Hepatocyte (in vitro differentiated cells): ENCODE results near the gene MYH6. TPM values are rescaled to one million over a fixed set of nuclear protein-coding genes. Genes with fewer than 3 reads are reported as not detected.
"Not testable (repeated sequence)": the region's sequence is repeated elsewhere in the genome, so short reads cannot be mapped to it uniquely, and the experiment has no call there.

Experiments
- DNase-seq: peaks from one replicate; pipeline ENCODE4 v3.0.0-alpha.2; 2016; ENCODE audit warnings: low spot score
- H2AFZ ChIP-seq: fragments of 200-600 bp; sonication (generic); 2 replicates; pipeline ENCODE4 v1.6.0; 2016; ENCODE audit warnings: antibody characterized with exemption, mild to moderate bottlenecking
- H3K27ac ChIP-seq: fragments of 200-600 bp; sonication (generic); 2 replicates; pipeline ENCODE4 v1.5.1; 2016; ENCODE audit warnings: mild to moderate bottlenecking
- H3K27me3 ChIP-seq: fragments of 200-600 bp; sonication (generic); 2 replicates; pipeline ENCODE4 v1.6.1; 2016
- H3K36me3 ChIP-seq: fragments of 200-600 bp; sonication (generic); replicated peaks from 2 replicates; pipeline ENCODE4 v1.5.1; 2016; ENCODE audit warnings: low read depth; ENCODE audit not compliant: insufficient read depth
- H3K4me1 ChIP-seq: fragments of 200-600 bp; sonication (generic); 2 replicates; pipeline ENCODE4 v1.5.1; 2016; ENCODE audit warnings: mild to moderate bottlenecking, moderate library complexity; ENCODE audit not compliant: insufficient read depth
- H3K4me2 ChIP-seq: fragments of 200-600 bp; sonication (generic); 2 replicates; pipeline ENCODE4 v1.6.0; 2016
- H3K4me3 ChIP-seq: fragments of 200-600 bp; sonication (generic); 2 replicates; pipeline ENCODE4 v1.5.1; 2016; ENCODE audit warnings: mild to moderate bottlenecking
- H3K79me2 ChIP-seq: fragments of 200-600 bp; sonication (generic); 2 replicates; pipeline ENCODE4 v1.6.0; 2017; ENCODE audit warnings: mild to moderate bottlenecking
- H3K9me2 ChIP-seq: fragments of 200-600 bp; sonication (generic); replicated peaks from 2 replicates; pipeline ENCODE4 v1.6.0; 2017; ENCODE audit warnings: mild to moderate bottlenecking; ENCODE audit not compliant: insufficient read depth
- H3K9me3 ChIP-seq: fragments of 200-600 bp; sonication (generic); 2 replicates; pipeline ENCODE4 v1.5.1; 2016; ENCODE audit warnings: low read depth, mild to moderate bottlenecking
- H4K20me1 ChIP-seq: fragments of 200-600 bp; sonication (generic); 2 replicates; pipeline ENCODE4 v1.6.0; 2016; ENCODE audit warnings: mild to moderate bottlenecking; ENCODE audit not compliant: insufficient read depth, poor library complexity, severe bottlenecking
- EZH2 ChIP-seq: fragments of 200-600 bp; sonication (generic); IDR thresholded peaks from 2 replicates; pipeline ENCODE4 v1.6.1; 2016; ENCODE audit warnings: antibody characterized with exemption, mild to moderate bottlenecking, borderline replicate concordance
- EZH2phosphoT487 ChIP-seq: fragments of 200-600 bp; sonication (generic); IDR thresholded peaks from one replicate; pipeline ENCODE4 v1.6.1; 2018; ENCODE audit warnings: antibody characterized with exemption, mild to moderate bottlenecking, low read depth, moderate library complexity; ENCODE audit not compliant: unreplicated experiment, severe bottlenecking
- WGBS: methylation state at CpG from one replicate; pipeline ENCODE4 v1.1.6; 2016; ENCODE audit warnings: low lambda C conversion rate; ENCODE audit errors: missing lambda C conversion rate; 5-methylcytosine and 5-hydroxymethylcytosine counted together
- polyA plus RNA-seq: library from polyadenylated mRNA; unstranded; fragments of >200 nt; fragmentation: Nextera tagmentation; extraction: Ambion mirVana; gene quantifications from 2 replicates; pipeline ENCODE4 v1.2.1, GENCODE V29; 2016
- total RNA-seq: library from RNA; depleted of rRNA; stranded (reverse); fragments of >200 nt; gene quantifications from 2 replicates; pipeline ENCODE4 v1.2.3, GENCODE V29; 2014
- TF ChIP-seq, protein P1 (sequence below): fragments of 200-600 bp; sonication (generic); IDR thresholded peaks from 2 replicates; pipeline ENCODE4 v1.5.1; 2016; ENCODE audit warnings: antibody characterized with exemption, mild to moderate bottlenecking; ENCODE audit not compliant: poor library complexity

Gene MYH6
- total and polyA plus RNA-seq, 2 experiments from 2014 or later: 0.97 TPM; not detected in 1

DNA sequence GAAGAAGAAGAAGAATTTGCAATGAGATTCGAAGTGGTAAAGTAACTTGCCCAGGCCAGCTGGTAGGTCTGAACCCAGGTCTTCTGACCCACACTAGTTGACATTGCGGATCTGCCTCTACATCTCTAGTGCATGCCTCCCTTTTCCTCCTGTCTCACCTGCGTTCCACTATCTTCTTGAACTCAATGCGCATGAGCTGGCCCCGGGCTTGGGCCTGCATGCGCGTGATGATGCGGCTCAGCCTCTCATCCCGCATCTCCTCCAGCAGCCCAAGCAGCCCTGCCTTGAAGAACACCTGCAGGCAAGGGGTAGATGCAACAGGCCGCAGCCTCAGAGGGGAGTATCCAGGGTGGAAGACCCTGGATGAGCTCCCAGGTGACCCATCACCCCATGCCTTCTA lies 11.9 kb downstream of the MYH6 start:
- 94% methylated on average over 10 of the region's 10 CpGs for WGBS
- no peak for DNase-seq

GRCh38 chr14:23392613-23393012 lies 15.5 kb downstream of the MYH6 start:
- TF ChIP-seq, protein P1, sequence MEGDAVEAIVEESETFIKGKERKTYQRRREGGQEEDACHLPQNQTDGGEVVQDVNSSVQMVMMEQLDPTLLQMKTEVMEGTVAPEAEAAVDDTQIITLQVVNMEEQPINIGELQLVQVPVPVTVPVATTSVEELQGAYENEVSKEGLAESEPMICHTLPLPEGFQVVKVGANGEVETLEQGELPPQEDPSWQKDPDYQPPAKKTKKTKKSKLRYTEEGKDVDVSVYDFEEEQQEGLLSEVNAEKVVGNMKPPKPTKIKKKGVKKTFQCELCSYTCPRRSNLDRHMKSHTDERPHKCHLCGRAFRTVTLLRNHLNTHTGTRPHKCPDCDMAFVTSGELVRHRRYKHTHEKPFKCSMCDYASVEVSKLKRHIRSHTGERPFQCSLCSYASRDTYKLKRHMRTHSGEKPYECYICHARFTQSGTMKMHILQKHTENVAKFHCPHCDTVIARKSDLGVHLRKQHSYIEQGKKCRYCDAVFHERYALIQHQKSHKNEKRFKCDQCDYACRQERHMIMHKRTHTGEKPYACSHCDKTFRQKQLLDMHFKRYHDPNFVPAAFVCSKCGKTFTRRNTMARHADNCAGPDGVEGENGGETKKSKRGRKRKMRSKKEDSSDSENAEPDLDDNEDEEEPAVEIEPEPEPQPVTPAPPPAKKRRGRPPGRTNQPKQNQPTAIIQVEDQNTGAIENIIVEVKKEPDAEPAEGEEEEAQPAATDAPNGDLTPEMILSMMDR: no peak
- TF ChIP-seq EZH2 (no peak), EZH2phosphoT487 (no peak)
- no peaks in the 10 kb centered on the region for H3K79me2 ChIP-seq
- no peaks in the 10 kb centered on the region for H3K36me3 ChIP-seq
- H3K27me3 ChIP-seq: no peaks in the 10 kb centered on the region
- H3K27ac ChIP-seq: no peak overlapping the region
- no peak overlapping the region for H2AFZ ChIP-seq
- WGBS: 89% methylated on average over 7 of the region's 7 CpGs
- no peak for DNase-seq
- no peaks in the 10 kb centered on the region for H3K4me1 ChIP-seq
- no peaks in the 10 kb centered on the region for H3K9me3 ChIP-seq
- H4K20me1 ChIP-seq: no peaks in the 10 kb centered on the region
- H3K4me2 ChIP-seq: no peak overlapping the region
- H3K4me3 ChIP-seq: no peak overlapping the region
- H3K9me2 ChIP-seq: no peaks in the 10 kb centered on the region

More for the DNA sequence above, 11.9 kb downstream of the MYH6 start:
- Histone ChIP-seq H3K27me3 (no peaks in the 10 kb centered on the region), H3K27ac (no peak overlapping the region), H3K9me3 (no peaks in the 10 kb centered on the region), H4K20me1 (no peaks in the 10 kb centered on the region), H3K79me2 (no peaks in the 10 kb centered on the region), H3K36me3 (no peaks in the 10 kb centered on the region), H3K4me2 (no peak overlapping the region), H3K4me3 (no peak overlapping the region), H2AFZ (no peak overlapping the region), H3K4me1 (no peaks in the 10 kb centered on the region), H3K9me2 (no peaks in the 10 kb centered on the region)
- TF ChIP-seq, protein P1: no peak
- TF ChIP-seq EZH2phosphoT487 (no peak), EZH2 (no peak)

DNA sequence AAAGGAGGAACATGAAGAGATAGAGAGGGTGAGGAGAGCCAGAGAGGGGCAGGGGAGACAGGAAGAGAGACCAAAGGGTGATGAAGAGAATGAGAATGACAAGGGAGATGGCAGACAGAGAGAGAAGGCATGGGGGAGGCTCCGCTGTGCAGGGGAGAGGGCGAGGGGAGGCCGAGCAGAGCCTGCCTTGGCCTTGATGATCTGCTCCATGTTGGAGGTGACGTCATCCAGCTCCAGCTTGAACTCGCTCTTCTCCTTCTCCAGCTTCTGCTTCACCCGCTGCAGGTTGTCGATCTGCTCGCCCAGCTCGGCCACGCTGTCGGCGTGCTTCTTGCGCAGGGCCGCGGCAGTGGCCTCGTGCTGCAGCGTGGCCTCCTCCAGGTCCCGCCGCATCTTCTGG lies 18.2 kb downstream of the MYH6 start:
- not testable (repeated sequence) for DNase-seq, H3K27me3 ChIP-seq, H3K9me2 ChIP-seq, H3K4me2 ChIP-seq, H3K79me2 ChIP-seq, H3K4me1 ChIP-seq, H3K9me3 ChIP-seq, H3K4me3 ChIP-seq, H3K27ac ChIP-seq, H4K20me1 ChIP-seq, H2AFZ ChIP-seq, H3K36me3 ChIP-seq
- WGBS: 93% methylated on average over 3 of the region's 19 CpGs

GRCh38 chr14:23389396-23389795 lies 18.7 kb downstream of the MYH6 start:
- no peak for DNase-seq
- Histone ChIP-seq H3K79me2 (no peaks in the 10 kb centered on the region), H3K4me1 (no peaks in the 10 kb centered on the region), H3K9me2 (no peaks in the 10 kb centered on the region), H3K9me3 (no peaks in the 10 kb centered on the region), H3K27me3 (no peaks in the 10 kb centered on the region), H3K27ac (no peak overlapping the region), H3K36me3 (no peaks in the 10 kb centered on the region), H4K20me1 (no peaks in the 10 kb centered on the region), H3K4me2 (no peak overlapping the region), H2AFZ (no peak overlapping the region), H3K4me3 (no peak overlapping the region)
- WGBS: 82% methylated on average over 12 of the region's 12 CpGs
- no peak for TF ChIP-seq EZH2
- TF ChIP-seq, protein P1: no peak
- no peak for TF ChIP-seq EZH2phosphoT487
